Esophagus (tissue), 2 donors: ENCODE results near the gene WDR41. TPM values are rescaled to one million over a fixed set of nuclear protein-coding genes. Genes with fewer than 3 reads are reported as not detected.
"Not testable (repeated sequence)": the region's sequence is repeated elsewhere in the genome, so short reads cannot be mapped to it uniquely, and the experiment has no call there.

Source experiments
- H3K27ac ChIP-seq, 2 donors: one replicate each; pipeline ENCODE4 v1.5.1; 2013; ENCODE audit warnings: low read depth in 2 of 2, mild to moderate bottlenecking in 2 of 2, inconsistent platforms in 1 of 2, low read length in 1 of 2, moderate library complexity in 1 of 2
- H3K27me3 ChIP-seq, 2 donors: one replicate each; pipeline ENCODE4 v1.6.1; 2013; ENCODE audit warnings: low read length in 2 of 2, control low read depth in 1 of 2, mild to moderate bottlenecking in 1 of 2; ENCODE audit not compliant: insufficient read depth in 2 of 2, control insufficient read depth in 1 of 2
- H3K36me3 ChIP-seq, 2 donors: one replicate each; pipeline ENCODE4 v1.6.1; 2013; ENCODE audit warnings: low read length in 1 of 2; ENCODE audit not compliant: control insufficient read depth in 2 of 2, insufficient read depth in 2 of 2
- H3K4me1 ChIP-seq, 2 donors: one replicate each; pipeline ENCODE4 v1.6.1; 2013; ENCODE audit warnings: low read length in 1 of 2; ENCODE audit not compliant: control insufficient read depth in 2 of 2, insufficient read depth in 2 of 2
- H3K4me3 ChIP-seq, 2 donors: one replicate each; pipeline ENCODE4 v1.5.1; 2013; ENCODE audit warnings: low read length in 2 of 2, mild to moderate bottlenecking in 2 of 2, low read depth in 1 of 2, moderate library complexity in 1 of 2
- H3K9me3 ChIP-seq, 2 donors: one replicate each; pipeline ENCODE4 v1.6.1; 2013; ENCODE audit warnings: mild to moderate bottlenecking in 2 of 2, low read depth in 1 of 2, low read length in 1 of 2, moderate library complexity in 1 of 2; ENCODE audit not compliant: control insufficient read depth in 2 of 2, insufficient read depth in 1 of 2
- WGBS, 2 donors: extraction: QIAGEN DNeasy Blood & Tissue Kit; methylation state at CpG; one replicate each; pipeline ENCODE4 v1.1.7; 2013; 5-methylcytosine and 5-hydroxymethylcytosine counted together
- polyA plus RNA-seq, 2 donors: library from polyadenylated mRNA; stranded (reverse); fragments of 200-250 nt; gene quantifications; one replicate each; pipeline ENCODE4 v1.2.3, GENCODE V29; 2013
- donor health status: healthy with polysubstance abuse.
- donor health status: Bipolar disorder and iron deficiency.

Gene WDR41
- polyA plus RNA-seq, 2 donors, result 9.5 to 20.0 TPM

GRCh38 chr5:77397686-77398292 lies 94.3 kb downstream of the WDR41 start:
- no peak overlapping the region for H3K27ac ChIP-seq
- no peaks in the 10 kb centered on the region for H3K27me3 ChIP-seq
- no peak overlapping the region for H3K4me3 ChIP-seq
- no peaks in the 10 kb centered on the region for H3K36me3 ChIP-seq
- H3K9me3 ChIP-seq, result no peaks in the 10 kb centered on the region
- WGBS, 2 donors, result 74 to 81% methylated on average over 5 of the region's 5 CpGs
- H3K4me1 ChIP-seq, result no peaks in the 10 kb centered on the region

- WGBS, 2 donors, result 79 to 83% methylated on average over 1 of the region's 1 CpG
- Histone ChIP-seq H3K9me3 (no peaks in the 10 kb centered on the region), H3K4me3 (no peak overlapping the region), H3K36me3 (no peaks in the 10 kb centered on the region), H3K27ac (no peak overlapping the region), H3K27me3 (no peaks in the 10 kb centered on the region), H3K4me1 (no peaks in the 10 kb centered on the region)
Measured at GRCh38 chr5:77396017-77396416, 96.1 kb downstream of the WDR41 start.

GRCh38 chr5:77394064-77394715 lies 97.9 kb downstream of the WDR41 start:
- no peak overlapping the region for H3K27ac ChIP-seq
- WGBS, 2 donors, result 59 to 74% methylated on average over 3 of the region's 3 CpGs

GRCh38 chr5:77391240-77391765 lies 100.8 kb downstream of the WDR41 start:
- no peaks in the 10 kb centered on the region for H3K4me1 ChIP-seq
- H3K27me3 ChIP-seq, result no peaks in the 10 kb centered on the region
- no peak overlapping the region for H3K27ac ChIP-seq
- WGBS, 2 donors, result 90 to 92% methylated on average over 10 of the region's 10 CpGs
- no peaks in the 10 kb centered on the region for H3K9me3 ChIP-seq
- H3K4me3 ChIP-seq, result no peak overlapping the region
- no peaks in the 10 kb centered on the region for H3K36me3 ChIP-seq

More at GRCh38 chr5:77394064-77394715, 97.9 kb downstream of the WDR41 start:
- H3K36me3 ChIP-seq, result no peaks in the 10 kb centered on the region
- H3K9me3 ChIP-seq, result no peaks in the 10 kb centered on the region
- no peak overlapping the region for H3K4me3 ChIP-seq
- H3K4me1 ChIP-seq, result no peaks in the 10 kb centered on the region
- no peaks in the 10 kb centered on the region for H3K27me3 ChIP-seq

GRCh38 chr5:77390795-77391194 lies 101.3 kb downstream of the WDR41 start:
- Histone ChIP-seq H3K4me3 (no peak overlapping the region), H3K36me3 (no peaks in the 10 kb centered on the region), H3K27ac (no peak overlapping the region), H3K27me3 (no peaks in the 10 kb centered on the region), H3K9me3 (no peaks in the 10 kb centered on the region), H3K4me1 (no peaks in the 10 kb centered on the region)
- WGBS, 2 donors, result 76 to 77% methylated on average over 2 of the region's 2 CpGs

GRCh38 chr5:77390221-77390620 lies 101.9 kb downstream of the WDR41 start:
- no peaks in the 10 kb centered on the region for H3K27me3 ChIP-seq
- no peak overlapping the region for H3K4me3 ChIP-seq
- H3K4me1 ChIP-seq, result no peaks in the 10 kb centered on the region
- H3K36me3 ChIP-seq, result no peaks in the 10 kb centered on the region
- WGBS, 2 donors, result 70 to 73% methylated on average over 3 of the region's 3 CpGs
- no peak overlapping the region for H3K27ac ChIP-seq
- H3K9me3 ChIP-seq, result no peaks in the 10 kb centered on the region

- Histone ChIP-seq H3K4me1 (no peaks in the 10 kb centered on the region), H3K27me3 (no peaks in the 10 kb centered on the region), H3K27ac (no peak overlapping the region), H3K36me3 (no peaks in the 10 kb centered on the region), H3K9me3 (no peaks in the 10 kb centered on the region), H3K4me3 (no peak overlapping the region)
- WGBS, 2 donors, result 64 to 77% methylated on average over 2 of the region's 2 CpGs
Measured at GRCh38 chr5:77389746-77390145, 102.4 kb downstream of the WDR41 start.

- not testable (repeated sequence) for H3K27me3 ChIP-seq, H3K9me3 ChIP-seq, H3K36me3 ChIP-seq, H3K4me1 ChIP-seq, H3K27ac ChIP-seq, H3K4me3 ChIP-seq
- WGBS, 2 donors, result 91 to 98% methylated on average over 1 of the region's 1 CpG
Measured at GRCh38 chr5:77386340-77386739, 105.8 kb downstream of the WDR41 start.

GRCh38 chr5:77383336-77383735 lies 108.8 kb downstream of the WDR41 start:
- not testable (repeated sequence) for H3K4me1 ChIP-seq, H3K27me3 ChIP-seq, H3K4me3 ChIP-seq, H3K27ac ChIP-seq, H3K9me3 ChIP-seq, H3K36me3 ChIP-seq
- WGBS, 2 donors, result 73 to 77% methylated on average over 2 of the region's 2 CpGs
